ENCODE data around the gene IZUMO1.
"Not testable (repeated sequence)": the region's sequence is repeated elsewhere in the genome, so short reads cannot be mapped to it uniquely, and the experiment has no call there.

GRCh38 chr19:48786422-48786821 lies 39.7 kb upstream of the IZUMO1 start:
- not testable (repeated sequence) for TF ChIP-seq CTCF, POLR2A (IDR thresholded peaks at IDR 0.05)
